Measurements from ENCODE around the gene PLCG1. TPM values are rescaled to one million over a fixed set of nuclear protein-coding genes. Genes with fewer than 3 reads are reported as not detected.

The PLCG1 gene
- total and polyA plus RNA-seq, 2 of the 8 experiments (the other 6 are each of a cell fraction or from before 2014, with no cell fraction given) = 103 to 154 TPM

DNA sequence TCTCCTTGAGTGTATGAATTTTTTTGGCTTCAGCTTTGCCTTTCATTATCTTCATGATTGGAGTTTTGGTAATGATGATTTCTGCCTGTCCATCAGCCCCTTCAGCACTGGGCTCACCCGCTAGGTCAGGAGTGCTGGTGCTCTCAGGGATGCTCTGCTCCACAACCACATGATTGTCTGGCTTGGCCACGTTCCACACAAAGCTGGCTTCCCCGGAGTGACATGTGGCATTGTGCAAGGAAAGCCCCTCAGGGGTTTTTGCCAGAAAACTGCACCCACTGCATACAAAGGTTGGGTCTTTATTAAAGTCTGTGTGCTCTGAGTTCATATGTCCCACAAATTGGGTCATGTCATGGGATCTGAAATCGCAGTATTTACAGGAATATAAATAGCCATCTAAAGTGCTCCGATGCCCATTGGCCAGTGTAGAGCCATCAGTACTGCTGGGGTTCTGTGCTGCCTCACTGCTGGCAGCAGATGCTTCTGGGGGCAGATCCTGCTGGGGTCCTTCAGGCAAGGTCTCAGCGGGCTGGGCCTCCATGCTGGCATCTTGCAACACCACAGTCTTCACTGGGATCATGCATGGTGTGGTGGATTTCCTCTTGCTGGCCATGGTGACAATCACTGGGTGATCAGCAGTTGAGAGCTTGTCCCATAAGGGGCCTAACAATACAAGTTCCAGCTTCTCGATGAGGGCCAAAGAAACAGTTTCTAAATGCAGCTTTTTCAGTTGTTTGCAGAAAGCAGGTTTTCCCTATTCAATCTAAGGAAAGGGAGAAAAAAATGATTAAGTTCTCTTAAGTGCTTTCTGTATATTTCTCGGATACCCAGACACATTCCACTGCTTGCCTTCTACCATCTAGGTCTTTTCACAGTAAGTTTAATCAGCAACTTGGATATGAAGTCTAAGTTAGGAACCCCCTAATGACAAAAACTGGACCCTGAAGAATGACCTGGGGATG is 67.2 kb downstream of the PLCG1 start (continued):
- no peak for TF ChIP-seq RFX5 (IDR thresholded peaks at IDR 0.05; ENCODE audit: borderline replicate concordance, low read depth, low read length)
- TF ChIP-seq CEBPB (IDR thresholded peaks at IDR 0.05; ENCODE audit: low read depth, low read length) = no peak
